NCI-H2196 treated with DMSO at 0.1 percent for 48 hours (cell line): ENCODE data around the gene MYL11.

Source experiments
- DNase-seq: peaks from one replicate; lab custom pipeline; 2025; ENCODE audit not compliant: unreplicated experiment; lab: John Stamatoyannopoulos, UW

Gene MYL11

GRCh38 chr16:30369938-30370455, 4.6 kb upstream of the MYL11 start:
- DNase-seq = no peak

GRCh38 chr16:30370456-30371247, 4.0 kb upstream of the MYL11 start, which contains the start of gene TBC1D10B:
TSS of gene TBC1D10B (minus strand) at chr16:30370494. CDS start at chr16:30370183, 311 bp downstream.
- peak; percentile 100 for DNase-seq

GRCh38 chr16:30371248-30371816, 3.3 kb upstream of the MYL11 start:
- DNase-seq = no peak

- DNase-seq = no peak
Measured at GRCh38 chr16:30372038-30372712, 2.4 kb upstream of the MYL11 start.

- peak; percentile 13 for DNase-seq
Measured at GRCh38 chr16:30372725-30373124, 1.9 kb upstream of the MYL11 start.

GRCh38 chr16:30375864-30376263, 1.3 kb downstream of the MYL11 start:
- DNase-seq = no peak

- DNase-seq = no peak
Measured at GRCh38 chr16:30376461-30376902, 1.9 kb downstream of the MYL11 start.

GRCh38 chr16:30377050-30377811, 2.6 kb downstream of the MYL11 start:
- no peak for DNase-seq

GRCh38 chr16:30377812-30378235, 3.2 kb downstream of the MYL11 start:
- DNase-seq = peak; percentile 76

GRCh38 chr16:30378236-30379157, 3.9 kb downstream of the MYL11 start:
- DNase-seq = peak; percentile 96

GRCh38 chr16:30379158-30379783, 4.7 kb downstream of the MYL11 start:
- no peak for DNase-seq

- DNase-seq = no peak
Measured at GRCh38 chr16:30380072-30380802, 5.6 kb downstream of the MYL11 start.

GRCh38 chr16:30380803-30381208, 6.2 kb downstream of the MYL11 start:
- no peak for DNase-seq

- DNase-seq = no peak
Measured at GRCh38 chr16:30381291-30382041, 6.9 kb downstream of the MYL11 start.

- no peak for DNase-seq
Measured at GRCh38 chr16:30382111-30382881, 7.7 kb downstream of the MYL11 start, which contains the start of gene SEPTIN1. TSS of gene SEPTIN1 (minus strand) at chr16:30382561. CDS start at chr16:30382542, 19 bp downstream.

- no peak for DNase-seq
Measured at GRCh38 chr16:30383521-30383920, 8.9 kb downstream of the MYL11 start.

GRCh38 chr16:30394592-30395154, 20.1 kb downstream of the MYL11 start:
- no peak for DNase-seq
